Sciatic nerve (tissue), 2 donors: ENCODE results near the gene ZNF773. TPM values are rescaled to one million over a fixed set of nuclear protein-coding genes. Genes with fewer than 3 reads are reported as not detected.
"Not testable (repeated sequence)": the region's sequence is repeated elsewhere in the genome, so short reads cannot be mapped to it uniquely, and the experiment has no call there.

Experiments used
- ATAC-seq: fragments of 200-7000 bp; cut with Tn5 transposase; one replicate; pipeline ENCODE4 v1.9.1; 2020; ENCODE audit warnings: mild to moderate bottlenecking, moderate library complexity
- DNase-seq: peaks from one replicate; pipeline ENCODE4 v3.0.0-alpha.2; 2020; ENCODE audit warnings: low spot score
- intact Hi-C: fragments of 100-400 bp; cut with DNase I; formaldehyde crosslinking; loops from one replicate; pipeline ENCODE4 v1.14.2; 2022
- total RNA-seq: library from RNA; stranded (reverse); fragmentation: NEBNext Ultra II Directional; extraction: Animal tissue kit (Norgen Biotek cat#: 25700); gene quantifications from one replicate; pipeline ENCODE4 v1.2.1, GENCODE V29; 2021
- donor health status: DM: no; HTN: no; CAD: no.
- donor health status: DM: no; HTN: no; CAD: no.

The ZNF773 gene
- 10.7 TPM for total RNA-seq

- DNase-seq: peak; percentile 96
- intact Hi-C loops: not testable (repeated sequence)
- peak; percentile 100 for ATAC-seq
These were observed at the start of gene ZNF773 for GRCh38 chr19:57499680-57500395. ZNF773 (plus strand) TSS chr19:57499938; CDS start chr19:57500081, 143 bp downstream.

- no peak for ATAC-seq
- DNase-seq: no peak
- intact Hi-C loops: no loop called here
These were observed 47.4 kb upstream of the ZNF773 start for GRCh38 chr19:57452307-57452706.

GRCh38 chr19:57465680-57466381, 33.9 kb upstream of the ZNF773 start:
- ATAC-seq: no peak
- DNase-seq: no peak
- intact Hi-C loops: no loop called here

GRCh38 chr19:57466489-57466888, 33.2 kb upstream of the ZNF773 start:
- no peak for DNase-seq
- intact Hi-C loops: no loop called here
- no peak for ATAC-seq

- intact Hi-C loops: no loop called here
- no peak for ATAC-seq
- no peak for DNase-seq
These were observed 26.1 kb upstream of the ZNF773 start for GRCh38 chr19:57473646-57474045.

GRCh38 chr19:57477191-57478008, 22.3 kb upstream of the ZNF773 start, which contains the start of gene ZNF772:
ZNF772 (minus strand) TSS chr19:57477566; CDS start chr19:57477309, 257 bp downstream.
- intact Hi-C loops: no loop called here
- ATAC-seq: peak; percentile 100

GRCh38 chr19:57487477-57488298, 12.1 kb upstream of the ZNF773 start, which contains the start of gene ZNF419:
ZNF419 (plus strand) TSS chr19:57487750; CDS start chr19:57487951, 201 bp downstream.
- ATAC-seq (peak; percentile 100), DNase-seq (peak; percentile 94)
- intact Hi-C loops: not testable (repeated sequence)

More at GRCh38 chr19:57477191-57478008, 22.3 kb upstream of the ZNF773 start, which contains the start of gene ZNF772:
- peak; percentile 90 for DNase-seq

GRCh38 chr19:57488299-57488644, 11.5 kb upstream of the ZNF773 start:
- DNase-seq, intact Hi-C loops: not testable (repeated sequence)
- ATAC-seq: peak; percentile 18

- intact Hi-C loops, DNase-seq, ATAC-seq: not testable (repeated sequence)
These were observed 432 bp upstream of the ZNF773 start for GRCh38 chr19:57499332-57499679.

GRCh38 chr19:57500400-57500799, 662 bp downstream of the ZNF773 start:
- peak; percentile 20 for ATAC-seq
- intact Hi-C loops, DNase-seq: not testable (repeated sequence)

GRCh38 chr19:57506163-57506562, 6.4 kb downstream of the ZNF773 start:
- ATAC-seq (no peak), DNase-seq (no peak)
- intact Hi-C loops: no loop called here

- DNase-seq (no peak), ATAC-seq (no peak)
- intact Hi-C loops: no loop called here
These were observed 11.7 kb downstream of the ZNF773 start for GRCh38 chr19:57511484-57511883.

GRCh38 chr19:57512845-57513244, 13.1 kb downstream of the ZNF773 start:
- no peak for DNase-seq
- no peak for ATAC-seq
- intact Hi-C loops: no loop called here

GRCh38 chr19:57515255-57515654, 15.5 kb downstream of the ZNF773 start:
- intact Hi-C loops: no loop called here
- DNase-seq (no peak), ATAC-seq (no peak)

GRCh38 chr19:57518021-57518420, 18.3 kb downstream of the ZNF773 start:
- ATAC-seq, DNase-seq, intact Hi-C loops: not testable (repeated sequence)

GRCh38 chr19:57527136-57527881, 27.6 kb downstream of the ZNF773 start, which contains the start of gene ZNF549:
ZNF549 (plus strand) TSS chr19:57527356; CDS start chr19:57527574, 218 bp downstream.
- DNase-seq: peak; percentile 89

GRCh38 chr19:57537953-57538547, 38.3 kb downstream of the ZNF773 start:
- DNase-seq (no peak), ATAC-seq (no peak)
- intact Hi-C loops: no loop called here

More at GRCh38 chr19:57527136-57527881, 27.6 kb downstream of the ZNF773 start, which contains the start of gene ZNF549:
- intact Hi-C loops: no loop called here
- ATAC-seq: peak; percentile 100
